ENCODE measurements around the gene TIMP3. TPM values are rescaled to one million over a fixed set of nuclear protein-coding genes. Genes with fewer than 3 reads are reported as not detected.

TIMP3 gene
- total and polyA plus RNA-seq, 2 of the 4 experiments (the other 2 are of a cell fraction): 98.8 to 179 TPM

- in situ Hi-C loops (cut with MboI; ENCODE audit: low sequenced_read_pairs): no loop called here
- H3K9me3 ChIP-seq (ENCODE audit: control insufficient read depth, insufficient read depth, low read length): no peaks in the 10 kb centered on the region
- intact Hi-C loops (cut with micrococcal nuclease): no loop called here
- no peak overlapping the region for H4K5ac ChIP-seq (ENCODE audit: low read depth, low read length)
- no peak overlapping the region for H3K56ac ChIP-seq (ENCODE audit: extremely low read depth, insufficient read depth, low read length)
- no peak overlapping the region for H2BK5ac ChIP-seq (ENCODE audit: low read depth, low read length, poor library complexity, severe bottlenecking)
- H3K23ac ChIP-seq (ENCODE audit: low read depth, low read length): no peak overlapping the region
- H3K36me3 ChIP-seq (ENCODE audit: control insufficient read depth, insufficient read depth, low read length): no peaks in the 10 kb centered on the region
- CTCF ChIA-PET: no interaction called here
- H3K14ac ChIP-seq (replicated peaks; ENCODE audit: low read depth, low read length): peak overlapping the region; percentile 48; the same call in 1 of the 2 replicates
- H4K91ac ChIP-seq (ENCODE audit: insufficient read depth, low read depth, low read length): no peak overlapping the region
- H4K8ac ChIP-seq (ENCODE audit: low read depth in 2 of 2, low read length in 2 of 2): no peak overlapping the region; a peak in 1 of 4 replicates
- H3K4me3 ChIP-seq (ENCODE audit: insufficient read depth, low read depth, low read length): no peak overlapping the region
- peaks cover 12% of the 10 kb centered on the region for H3K4me1 ChIP-seq (ENCODE audit: control insufficient read depth, insufficient read depth, low read length)
- ATAC-seq (ENCODE audit: low read depth) (no peak), DNase-seq (no peak)
- no peak overlapping the region for H2AK5ac ChIP-seq (ENCODE audit: low read depth, low read length)
- peaks cover 3% of the 10 kb centered on the region; the same call in 1 of the 2 replicates for H3K9me1 ChIP-seq (ENCODE audit: insufficient read depth, low read length)
- TF ChIP-seq MAFK (IDR thresholded peaks at IDR 0.05; ENCODE audit: low read depth, low read length) (no peak), ELK1 (IDR thresholded peaks at IDR 0.05; ENCODE audit: borderline replicate concordance, low read depth, low read length) (no peak), MAZ (IDR thresholded peaks at IDR 0.05; ENCODE audit: borderline replicate concordance, low read depth, low read length) (no peak), CHD1 (IDR thresholded peaks at IDR 0.05; ENCODE audit: low read depth, low read length) (no peak), MXI1 (IDR thresholded peaks at IDR 0.05; ENCODE audit: borderline replicate concordance, low read depth, low read length) (no peak)
- no peaks in the 10 kb centered on the region for H3K79me1 ChIP-seq (ENCODE audit: low read depth in 1 of 2, low read length in 2 of 2)
- no peak overlapping the region for H2BK20ac ChIP-seq (ENCODE audit: low read depth, low read length)
- no peaks in the 10 kb centered on the region for H3K27me3 ChIP-seq (ENCODE audit: control insufficient read depth, insufficient read depth, low read length)
- no peak overlapping the region for H3K18ac ChIP-seq (ENCODE audit: low read depth, low read length)
- dilution Hi-C loops (cut with HindIII; ENCODE audit: low sequenced_read_pairs, unreplicated experiment): no loop called here
- H2BK15ac ChIP-seq (ENCODE audit: low read depth, low read length): no peak overlapping the region; the same call in 2 of the 3 replicates
- no peaks in the 10 kb centered on the region for H4K20me1 ChIP-seq (ENCODE audit: insufficient read depth, low read length)
- no peak overlapping the region; the same call in 1 of the 2 replicates for H3K4ac ChIP-seq (ENCODE audit: low read depth, low read length)
- POLR2A ChIA-PET (ENCODE audit: unreplicated experiment): no interaction called here
- no peak overlapping the region for H3K4me2 ChIP-seq (ENCODE audit: low read depth, low read length)
- BruUV-seq (replicated peaks): no TSS peak
- H3K9ac ChIP-seq (ENCODE audit: low read depth, low read length): no peak overlapping the region
- peak overlapping the region; percentile 57; the same call in 1 of the 2 replicates for H2BK120ac ChIP-seq (ENCODE audit: low read depth, low read length)
- H2AK9ac ChIP-seq (replicated peaks; ENCODE audit: low read depth, low read length, poor library complexity): no peak overlapping the region
- 100% methylated on average over 1 of the region's 2 CpGs; no CpG with 5 or more reads in 1 of the 2 experiments for WGBS, 2 experiments (ENCODE audit: extremely low coverage in 2 of 2, insufficient read length in 1 of 2)
- no peak overlapping the region for H2AFZ ChIP-seq (replicated peaks; ENCODE audit: low read length, poor library complexity)
- no peak overlapping the region for H3K27ac ChIP-seq (ENCODE audit: insufficient read depth, low read length)
Observed at GRCh38 chr22:32786027-32786418, 15.5 kb upstream of the TIMP3 start.

All from IMR-90 (cell line).